HepG2 (cell line): ENCODE results near the gene C11orf68. TPM values are rescaled to one million over a fixed set of nuclear protein-coding genes. Genes with fewer than 3 reads are reported as not detected.

ENCODE experiments used
- AGO2 ChIP-seq: fragments of 200-400 bp; formaldehyde crosslinking; optimal IDR thresholded peaks from 2 replicates; pipeline ENCODE3; 2017; ENCODE audit warnings: mild to moderate bottlenecking, low read depth, low read length, moderate library complexity
- AHDC1 ChIP-seq: sonication (generic); formaldehyde crosslinking; IDR thresholded peaks from 2 replicates; pipeline ENCODE4 v1.5.1; 2020; ENCODE audit warnings: mild to moderate bottlenecking, missing genetic modification reagents, borderline replicate concordance
- ARNTL ChIP-seq: sonication (generic); formaldehyde crosslinking; IDR thresholded peaks from 2 replicates; pipeline ENCODE4 v1.4.0; 2020; ENCODE audit warnings: mild to moderate bottlenecking, missing genetic modification reagents
- DDIT3 ChIP-seq: sonication (generic); formaldehyde crosslinking; IDR thresholded peaks from 2 replicates; pipeline ENCODE4 v1.4.0; 2020; ENCODE audit warnings: mild to moderate bottlenecking, missing genetic modification reagents
- ELF3 ChIP-seq: IDR thresholded peaks from 2 replicates; pipeline ENCODE4 v1.6.1; 2016; ENCODE audit warnings: missing genetic modification reagents, missing compliant biosample characterization
- HHEX ChIP-seq: IDR thresholded peaks from 2 replicates; pipeline ENCODE4 v1.6.1; 2016; ENCODE audit warnings: control low read depth
- ISL2 ChIP-seq: sonication (generic); formaldehyde crosslinking; IDR thresholded peaks from 2 replicates; pipeline ENCODE4 v1.5.0; 2020; ENCODE audit warnings: missing genetic modification reagents
- KLF12 ChIP-seq: sonication (generic); formaldehyde crosslinking; IDR thresholded peaks from 2 replicates; pipeline ENCODE4 v1.4.0; 2020; ENCODE audit warnings: missing genetic modification reagents, borderline replicate concordance
- PAF1 ChIP-seq: IDR thresholded peaks from 2 replicates; pipeline ENCODE4 v1.6.1; 2016; ENCODE audit warnings: missing genetic modification reagents, missing compliant biosample characterization
- PHF5A ChIP-seq: IDR thresholded peaks from one replicate; pipeline ENCODE4 v1.6.1; 2018; ENCODE audit warnings: low read depth, missing genetic modification reagents; ENCODE audit not compliant: unreplicated experiment
- RELA ChIP-seq: sonication (generic); formaldehyde crosslinking; IDR thresholded peaks from 2 replicates; pipeline ENCODE4 v1.4.0; 2020; ENCODE audit warnings: missing genetic modification reagents
- RFXANK ChIP-seq: IDR thresholded peaks from 2 replicates; pipeline ENCODE4 v1.6.1; 2016
- SALL1 ChIP-seq: sonication (generic); formaldehyde crosslinking; IDR thresholded peaks from 2 replicates; pipeline ENCODE4 v1.8.0; 2022; ENCODE audit warnings: mild to moderate bottlenecking, missing genetic modification reagents
- ZBTB26 ChIP-seq: IDR thresholded peaks from 2 replicates; pipeline ENCODE4 v1.6.1; 2016; ENCODE audit warnings: missing compliant biosample characterization, missing genetic modification reagents, borderline replicate concordance
- ZFP37 ChIP-seq: sonication (generic); formaldehyde crosslinking; IDR thresholded peaks from 2 replicates; pipeline ENCODE4 v1.4.0; 2020; ENCODE audit warnings: missing genetic modification reagents, borderline replicate concordance
- ZMAT5 ChIP-seq: sonication (generic); formaldehyde crosslinking; IDR thresholded peaks from 2 replicates; pipeline ENCODE4 v1.5.0; 2020; ENCODE audit warnings: mild to moderate bottlenecking, low read depth, missing genetic modification reagents, borderline replicate concordance
- ZNF124 ChIP-seq: sonication (generic); formaldehyde crosslinking; IDR thresholded peaks from 2 replicates; pipeline ENCODE4 v1.4.0; 2020; ENCODE audit warnings: missing genetic modification reagents
- ZNF20 ChIP-seq: sonication (generic); formaldehyde crosslinking; IDR thresholded peaks from 2 replicates; pipeline ENCODE4 v1.4.0; 2020; ENCODE audit warnings: mild to moderate bottlenecking, moderate library complexity, missing genetic modification reagents
- ZNF205 ChIP-seq: IDR thresholded peaks from 2 replicates; pipeline ENCODE4 v1.6.1; 2018; ENCODE audit warnings: missing biosample characterization, missing genetic modification reagents
- ZNF329 ChIP-seq: sonication (generic); formaldehyde crosslinking; IDR thresholded peaks from 2 replicates; pipeline ENCODE4 v1.9.0; 2021; ENCODE audit warnings: low read depth, mild to moderate bottlenecking, missing genetic modification reagents
- ZNF33A ChIP-seq: sonication (generic); formaldehyde crosslinking; IDR thresholded peaks from 2 replicates; pipeline ENCODE4 v1.5.1; 2020; ENCODE audit warnings: missing genetic modification reagents, mild to moderate bottlenecking, moderate library complexity, borderline replicate concordance
- ZNF441 ChIP-seq: sonication (generic); formaldehyde crosslinking; IDR thresholded peaks from 2 replicates; pipeline ENCODE4 v1.7.0; 2021; ENCODE audit warnings: missing genetic modification reagents, borderline replicate concordance
- ZNF737 ChIP-seq: sonication (generic); formaldehyde crosslinking; IDR thresholded peaks from 2 replicates; pipeline ENCODE4 v1.5.0; 2020; ENCODE audit warnings: missing genetic modification reagents, mild to moderate bottlenecking, borderline replicate concordance
- ZNF784 ChIP-seq: sonication (generic); formaldehyde crosslinking; IDR thresholded peaks from 2 replicates; pipeline ENCODE4 v1.5.1; 2020; ENCODE audit warnings: missing genetic modification reagents, mild to moderate bottlenecking, borderline replicate concordance
- polyA plus RNA-seq, 8 experiments: library from polyadenylated mRNA; depleted of rRNA in 3 of 8; stranded (reverse) in 7 of 8; unstranded in 1 of 8; fragments of >200 nt; fragmentation: Illumina TruSeq in 4 of 8; extraction: Trizol in 4 of 8; gene quantifications; 2 replicates each; pipeline versions ENCODE4 v1.2.1 to v1.2.3, GENCODE V29; 2011 to 2016; ENCODE audit warnings: low read depth in 4 of 8, missing spikeins in 1 of 8, mixed read lengths in 1 of 8; ENCODE audit not compliant: insufficient read depth in 1 of 8
- total RNA-seq, 5 experiments: library from RNA; depleted of rRNA; stranded (reverse); fragments of >200 nt; fragmentation: Illumina TruSeq; extraction: Trizol; gene quantifications; 2 replicates each; pipeline ENCODE4 v1.2.3, GENCODE V29; 2016; ENCODE audit warnings: low read depth in 1 of 5

Gene C11orf68
- total and polyA plus RNA-seq, 2 of the 13 experiments (the other 11 are each of a cell fraction or from before 2014, with no cell fraction given): 8.4 to 28.3 TPM

- TF ChIP-seq ZNF784 (CRISPR knock-in tag) (peak; percentile 77; the same call in 1 of the 2 replicates), ZNF33A (no peak), DDIT3 (CRISPR knock-in tag) (no peak), RELA (CRISPR knock-in tag) (no peak; the same call in none of the 2 replicates), ZNF20 (no peak), AGO2 (no peak), ARNTL (CRISPR knock-in tag) (no peak), ZNF329 (CRISPR knock-in tag) (peak; percentile 16; the same call in 1 of the 2 replicates), PAF1 (no peak), ELF3 (peak; percentile 77), AHDC1 (CRISPR knock-in tag) (no peak), RFXANK (CRISPR knock-in tag) (no peak), ZNF441 (CRISPR knock-in tag) (no peak), ZNF737 (CRISPR knock-in tag) (no peak), ZFP37 (peak; percentile 70; the same call in 1 of the 2 replicates), HHEX (no peak), KLF12 (CRISPR knock-in tag) (peak; percentile 81; the same call in 1 of the 2 replicates), PHF5A (CRISPR knock-in tag) (peak; percentile 92), ISL2 (CRISPR knock-in tag) (peak; percentile 75), ZNF205 (peak; percentile 52; the same call in 1 of the 2 replicates), SALL1 (peak; percentile 72), ZNF124 (CRISPR knock-in tag) (no peak), ZBTB26 (CRISPR knock-in tag) (peak; percentile 50; the same call in 1 of the 2 replicates), ZMAT5 (CRISPR knock-in tag) (no peak)
Measured at GRCh38 chr11:65919141-65919572, 295 bp upstream of the C11orf68 start, which contains the start of gene DRAP1 (continued).
